ACC112 (cell line): ENCODE data around the gene BAHD1.

Experiments
- H2AFZ ChIP-seq: fragments of 200-600 bp; sonication (generic); one replicate; pipeline ENCODE4 v1.6.0; 2017; ENCODE audit warnings: antibody characterized with exemption, low read length; ENCODE audit not compliant: unreplicated experiment
- H3K27ac ChIP-seq: fragments of 200-600 bp; sonication (generic); 2 replicates; pipeline ENCODE4 v1.5.1; 2014; ENCODE audit warnings: low read depth, mild to moderate bottlenecking, antibody characterized with exemption, low read length, moderate library complexity
- H3K27me3 ChIP-seq: fragments of 200-600 bp; sonication (generic); 2 replicates; pipeline ENCODE4 v1.6.1; 2014; ENCODE audit warnings: mild to moderate bottlenecking, antibody characterized with exemption, low read length, moderate library complexity, mixed read lengths; ENCODE audit not compliant: insufficient read depth
- H3K36me3 ChIP-seq: fragments of 200-600 bp; sonication (generic); 2 replicates; pipeline ENCODE4 v1.6.1; 2016; ENCODE audit warnings: mild to moderate bottlenecking, antibody characterized with exemption, low read length, moderate library complexity, mixed read lengths; ENCODE audit not compliant: insufficient read depth
- H3K4me1 ChIP-seq: fragments of 200-600 bp; sonication (generic); one replicate; pipeline ENCODE4 v1.6.1; 2016; ENCODE audit warnings: low read length, mixed read lengths; ENCODE audit not compliant: insufficient read depth, unreplicated experiment, control insufficient read depth
- H3K4me3 ChIP-seq: fragments of 200-600 bp; sonication (generic); 2 replicates; pipeline ENCODE4 v1.5.1; 2014; ENCODE audit warnings: mild to moderate bottlenecking, low read depth, low read length
- H3K79me2 ChIP-seq: fragments of 200-600 bp; sonication (generic); one replicate; pipeline ENCODE4 v1.6.0; 2016; ENCODE audit warnings: low read length; ENCODE audit not compliant: control insufficient read depth, unreplicated experiment, insufficient read depth

The BAHD1 gene

GRCh38 chr15:40516322-40516721 lies 75.6 kb downstream of the BAHD1 start:
- Histone ChIP-seq H2AFZ (no peak overlapping the region), H3K27ac (no peak overlapping the region), H3K4me3 (no peak overlapping the region), H3K36me3 (no peaks in the 10 kb centered on the region), H3K4me1 (peaks cover 5% of the 10 kb centered on the region), H3K79me2 (no peaks in the 10 kb centered on the region), H3K27me3 (peaks cover 1% of the 10 kb centered on the region; the same call in 1 of the 2 replicates)
